Thymus (tissue), 11 donors: ENCODE measurements around the gene PRKN. TPM values are rescaled to one million over a fixed set of nuclear protein-coding genes. Genes with fewer than 3 reads are reported as not detected.

Experiments
- DNase-seq, 9 donors: peaks; one replicate each; pipeline ENCODE4 v3.0.0-alpha.2; 2013; ENCODE audit warnings: low spot score in 9 of 9, low read depth in 6 of 9, missing footprints in 1 of 9
- H3K27ac ChIP-seq, 2 donors: one replicate each; pipeline ENCODE4 v1.5.1; 2013; ENCODE audit warnings: control low read depth in 1 of 2, low read depth in 1 of 2, low read length in 1 of 2, mild to moderate bottlenecking in 1 of 2, moderate library complexity in 1 of 2
- H3K27me3 ChIP-seq, 2 donors: one replicate each; pipeline ENCODE4 v1.5.1; 2013; ENCODE audit warnings: low read length in 1 of 2; ENCODE audit not compliant: control insufficient read depth in 2 of 2, insufficient read depth in 1 of 2
- H3K36me3 ChIP-seq, 2 donors: one replicate each; pipeline ENCODE4 v1.5.1; 2013; ENCODE audit warnings: low read length in 1 of 2, mild to moderate bottlenecking in 1 of 2, moderate library complexity in 1 of 2; ENCODE audit not compliant: control insufficient read depth in 2 of 2, insufficient read depth in 2 of 2
- H3K4me1 ChIP-seq, 2 donors: one replicate each; pipeline ENCODE4 v1.5.1; 2013; ENCODE audit warnings: low read length in 2 of 2; ENCODE audit not compliant: control insufficient read depth in 2 of 2, insufficient read depth in 2 of 2
- H3K4me3 ChIP-seq, 2 donors: one replicate each; pipeline ENCODE4 v1.5.1; 2013; ENCODE audit warnings: low read length in 2 of 2, control low read depth in 1 of 2, mild to moderate bottlenecking in 1 of 2
- H3K9me3 ChIP-seq, 2 donors: one replicate each; pipeline ENCODE4 v1.5.1; 2013; ENCODE audit warnings: low read length in 1 of 2, mild to moderate bottlenecking in 1 of 2; ENCODE audit not compliant: control insufficient read depth in 2 of 2, insufficient read depth in 1 of 2
- WGBS: extraction: QIAGEN DNeasy Blood & Tissue Kit; methylation state at CpG from one replicate; pipeline ENCODE4 v1.1.7; 2013; 5-methylcytosine and 5-hydroxymethylcytosine counted together
- polyA plus RNA-seq: library from polyadenylated mRNA; stranded (reverse); fragments of 200-250 nt; gene quantifications from one replicate; pipeline ENCODE4 v1.2.3, GENCODE V29; 2013
- total RNA-seq: library from RNA; stranded (reverse); fragments of 120-200 nt; gene quantifications from one replicate; pipeline ENCODE4 v1.2.4, GENCODE V29; 2013
- donor health status: healthy.

PRKN gene
- total and polyA plus RNA-seq, 2 donors: 0.48 to 0.71 TPM

- WGBS: 96% methylated on average over 1 of the region's 1 CpG
- Histone ChIP-seq H3K27me3 (no peaks in the 10 kb centered on the region), H3K27ac (no peak overlapping the region), H3K4me3 (no peak overlapping the region), H3K4me1 (no peaks in the 10 kb centered on the region), H3K9me3 (no peaks in the 10 kb centered on the region), H3K36me3 (no peaks in the 10 kb centered on the region)
- DNase-seq: no peak
Observed at GRCh38 chr6:161796681-161797080, 930.9 kb downstream of the PRKN start.

GRCh38 chr6:161792851-161793493, 934.6 kb downstream of the PRKN start:
- Histone ChIP-seq H3K4me3 (no peak overlapping the region), H3K36me3 (no peaks in the 10 kb centered on the region), H3K4me1 (no peaks in the 10 kb centered on the region), H3K27me3 (no peaks in the 10 kb centered on the region), H3K27ac (no peak overlapping the region), H3K9me3 (no peaks in the 10 kb centered on the region)
- WGBS: 93% methylated on average over 8 of the region's 8 CpGs
- no peak for DNase-seq

- no peak overlapping the region for H3K4me3 ChIP-seq
- H3K36me3 ChIP-seq: no peaks in the 10 kb centered on the region
- no peaks in the 10 kb centered on the region for H3K9me3 ChIP-seq
- H3K27me3 ChIP-seq: no peaks in the 10 kb centered on the region
- no peak overlapping the region for H3K27ac ChIP-seq
- 90% methylated on average over 4 of the region's 4 CpGs for WGBS
- DNase-seq: no peak
- no peaks in the 10 kb centered on the region for H3K4me1 ChIP-seq
Observed at GRCh38 chr6:161788531-161788930, 939.0 kb downstream of the PRKN start.

- Histone ChIP-seq H3K4me3 (no peak overlapping the region), H3K27me3 (no peaks in the 10 kb centered on the region), H3K9me3 (no peaks in the 10 kb centered on the region), H3K4me1 (no peaks in the 10 kb centered on the region), H3K27ac (no peak overlapping the region), H3K36me3 (no peaks in the 10 kb centered on the region)
- no peak for DNase-seq
- 94% methylated on average over 7 of the region's 7 CpGs for WGBS
Observed at GRCh38 chr6:161772176-161772575, 955.4 kb downstream of the PRKN start.

GRCh38 chr6:161761966-161762365, 965.6 kb downstream of the PRKN start:
- 93% methylated on average over 6 of the region's 6 CpGs for WGBS

GRCh38 chr6:161755080-161755479, 972.5 kb downstream of the PRKN start:
- 77% methylated on average over 5 of the region's 5 CpGs for WGBS
- H3K4me3 ChIP-seq: no peak overlapping the region
- no peak for DNase-seq
- H3K36me3 ChIP-seq: no peaks in the 10 kb centered on the region
- H3K27ac ChIP-seq: no peak overlapping the region
- H3K27me3 ChIP-seq: no peaks in the 10 kb centered on the region
- H3K4me1 ChIP-seq: no peaks in the 10 kb centered on the region
- H3K9me3 ChIP-seq: no peaks in the 10 kb centered on the region

More at GRCh38 chr6:161761966-161762365, 965.6 kb downstream of the PRKN start:
- Histone ChIP-seq H3K27me3 (no peaks in the 10 kb centered on the region), H3K4me1 (no peaks in the 10 kb centered on the region), H3K36me3 (no peaks in the 10 kb centered on the region), H3K9me3 (no peaks in the 10 kb centered on the region), H3K27ac (no peak overlapping the region), H3K4me3 (no peak overlapping the region)
- no peak for DNase-seq

GRCh38 chr6:161750686-161751085, 976.9 kb downstream of the PRKN start:
- Histone ChIP-seq H3K27ac (no peak overlapping the region), H3K9me3 (no peaks in the 10 kb centered on the region), H3K4me3 (no peak overlapping the region), H3K4me1 (no peaks in the 10 kb centered on the region), H3K27me3 (no peaks in the 10 kb centered on the region), H3K36me3 (no peaks in the 10 kb centered on the region)
- 96% methylated on average over 3 of the region's 3 CpGs for WGBS
- DNase-seq: no peak

GRCh38 chr6:161749576-161749975, 978.0 kb downstream of the PRKN start:
- no peak overlapping the region for H3K27ac ChIP-seq
- H3K36me3 ChIP-seq: no peaks in the 10 kb centered on the region
- H3K4me1 ChIP-seq: no peaks in the 10 kb centered on the region
- no peaks in the 10 kb centered on the region for H3K9me3 ChIP-seq
- WGBS: 93% methylated on average over 4 of the region's 4 CpGs
- H3K4me3 ChIP-seq: no peak overlapping the region
- no peaks in the 10 kb centered on the region for H3K27me3 ChIP-seq
- no peak for DNase-seq

GRCh38 chr6:161748535-161749416, 978.8 kb downstream of the PRKN start:
- Histone ChIP-seq H3K4me3 (no peak overlapping the region), H3K36me3 (no peaks in the 10 kb centered on the region), H3K4me1 (no peaks in the 10 kb centered on the region), H3K9me3 (no peaks in the 10 kb centered on the region), H3K27me3 (no peaks in the 10 kb centered on the region), H3K27ac (no peak overlapping the region)
- peak in 7 of 9 donors; percentile 11 to 61 (median 25) for DNase-seq
- WGBS: 65% methylated on average over 18 of the region's 18 CpGs
